ENCODE data around the gene IL37.

- TF ChIP-seq CTCF (IDR thresholded peaks at IDR 0.05): no peak
- TF ChIP-seq ZFX (IDR thresholded peaks at IDR 0.05; ENCODE audit: borderline replicate concordance): no peak
These were observed 6.1 kb upstream of the IL37 start for GRCh38 chr2:112904883-112905282.
